GM12874 (cell line): ENCODE results near the gene CAMTA1.

Experiments
- TF ChIP-seq, protein P1 (sequence below): IDR thresholded peaks from 2 replicates; pipeline ENCODE4 v1.5.1; 2011; ENCODE audit warnings: low read depth, mild to moderate bottlenecking, control low read depth, low read length, moderate library complexity; ENCODE audit not compliant: insufficient read depth

CAMTA1 gene

DNA sequence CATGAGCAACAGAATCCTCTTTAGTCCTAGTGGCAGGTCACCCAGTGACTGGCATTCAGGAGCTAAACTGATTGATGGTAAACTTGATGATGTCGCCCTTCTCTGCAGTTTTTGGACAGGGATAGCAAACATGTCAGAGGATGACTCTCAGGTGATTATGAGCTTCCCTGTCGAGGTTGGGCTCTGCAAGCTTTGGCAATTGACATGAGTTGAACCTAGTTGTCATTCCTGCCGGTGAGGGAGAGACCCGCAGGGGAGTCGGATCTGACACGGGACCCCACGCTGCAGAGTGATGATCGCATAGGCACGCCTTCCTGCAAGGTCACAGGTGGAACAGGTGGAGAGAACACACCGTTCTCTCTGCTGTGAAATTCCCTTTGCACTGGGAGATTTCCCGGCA lies 547.8 kb downstream of the CAMTA1 start:
- TF ChIP-seq, protein P1, sequence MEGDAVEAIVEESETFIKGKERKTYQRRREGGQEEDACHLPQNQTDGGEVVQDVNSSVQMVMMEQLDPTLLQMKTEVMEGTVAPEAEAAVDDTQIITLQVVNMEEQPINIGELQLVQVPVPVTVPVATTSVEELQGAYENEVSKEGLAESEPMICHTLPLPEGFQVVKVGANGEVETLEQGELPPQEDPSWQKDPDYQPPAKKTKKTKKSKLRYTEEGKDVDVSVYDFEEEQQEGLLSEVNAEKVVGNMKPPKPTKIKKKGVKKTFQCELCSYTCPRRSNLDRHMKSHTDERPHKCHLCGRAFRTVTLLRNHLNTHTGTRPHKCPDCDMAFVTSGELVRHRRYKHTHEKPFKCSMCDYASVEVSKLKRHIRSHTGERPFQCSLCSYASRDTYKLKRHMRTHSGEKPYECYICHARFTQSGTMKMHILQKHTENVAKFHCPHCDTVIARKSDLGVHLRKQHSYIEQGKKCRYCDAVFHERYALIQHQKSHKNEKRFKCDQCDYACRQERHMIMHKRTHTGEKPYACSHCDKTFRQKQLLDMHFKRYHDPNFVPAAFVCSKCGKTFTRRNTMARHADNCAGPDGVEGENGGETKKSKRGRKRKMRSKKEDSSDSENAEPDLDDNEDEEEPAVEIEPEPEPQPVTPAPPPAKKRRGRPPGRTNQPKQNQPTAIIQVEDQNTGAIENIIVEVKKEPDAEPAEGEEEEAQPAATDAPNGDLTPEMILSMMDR, result no peak

DNA sequence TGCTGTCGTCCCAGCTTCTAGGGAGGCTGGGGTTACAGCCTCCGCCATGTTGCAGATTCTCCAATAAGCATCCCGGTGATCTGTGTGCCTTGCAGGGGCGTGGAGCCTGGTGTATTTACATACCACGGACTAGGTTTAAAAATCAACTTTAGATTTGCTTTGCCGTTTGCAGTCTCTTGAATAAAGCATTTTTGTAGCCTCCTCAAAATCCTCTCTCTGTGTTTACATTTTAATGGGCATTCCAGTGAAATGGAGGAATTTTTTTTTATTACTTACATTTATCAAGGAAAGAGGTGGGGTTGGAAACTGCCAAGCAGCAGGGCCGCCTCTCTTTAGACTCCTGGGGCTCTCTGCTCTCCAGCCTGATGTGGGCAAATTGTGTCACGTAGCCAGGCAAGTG lies 548.4 kb downstream of the CAMTA1 start:
- TF ChIP-seq, protein P1, result no peak

DNA sequence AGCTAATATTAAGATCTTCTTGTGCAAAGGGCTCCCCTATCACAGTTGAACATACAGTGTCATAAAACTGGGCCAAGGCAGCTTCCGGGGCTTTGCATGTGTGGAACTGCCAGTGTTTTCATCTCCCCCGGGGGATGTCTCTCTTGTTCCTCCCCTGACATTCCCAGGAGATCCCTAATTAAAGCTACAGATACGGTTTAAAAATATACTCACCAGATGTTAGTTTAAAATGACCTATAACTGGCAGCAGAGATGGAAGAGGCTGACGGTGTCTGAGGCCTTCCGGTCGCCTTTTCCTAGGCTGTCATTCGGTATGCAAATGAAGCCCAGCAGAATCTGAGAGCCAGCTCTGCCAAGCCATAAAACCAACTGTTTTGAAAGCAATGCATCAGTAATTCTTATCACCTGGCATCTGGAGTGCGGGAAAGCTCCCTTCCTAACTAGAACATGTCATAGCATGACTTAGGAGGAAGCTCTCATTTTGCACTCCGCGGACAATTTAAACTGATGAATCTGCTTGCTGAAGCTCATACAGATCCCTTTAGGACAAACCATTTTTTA lies 549.3 kb downstream of the CAMTA1 start:
- TF ChIP-seq, protein P1, result no peak

DNA sequence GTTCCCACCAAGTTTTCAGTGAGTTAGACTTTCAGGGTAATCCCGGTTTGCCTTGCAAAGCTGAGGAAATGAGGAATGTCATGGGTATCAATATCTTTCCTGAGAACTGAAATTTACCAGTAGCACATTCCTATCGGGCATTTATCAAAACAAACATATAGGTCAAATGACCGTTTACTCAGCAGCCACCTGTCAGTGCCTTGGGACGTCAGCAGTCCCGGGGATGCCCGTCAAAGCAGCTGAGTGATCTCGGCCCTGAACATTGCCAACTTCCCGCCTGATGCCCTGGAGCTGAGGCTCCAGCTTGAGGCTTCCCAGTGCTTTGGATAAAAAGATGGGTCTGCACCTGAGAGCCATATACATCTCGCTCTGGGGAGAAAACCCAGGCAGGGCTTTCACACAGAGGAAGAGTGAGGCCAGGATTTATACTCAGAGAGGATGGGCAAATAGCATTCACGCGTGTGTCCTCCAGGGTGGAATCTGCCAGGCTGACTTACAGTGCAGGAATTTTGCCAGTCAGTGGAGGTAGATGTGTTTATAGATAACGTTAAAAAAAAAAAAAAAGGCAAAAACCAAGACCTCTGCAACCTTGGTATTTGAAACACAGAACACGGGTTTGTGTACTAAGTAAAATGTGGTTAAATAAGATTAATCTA lies 550.1 kb downstream of the CAMTA1 start:
- TF ChIP-seq, protein P1, result no peak

DNA sequence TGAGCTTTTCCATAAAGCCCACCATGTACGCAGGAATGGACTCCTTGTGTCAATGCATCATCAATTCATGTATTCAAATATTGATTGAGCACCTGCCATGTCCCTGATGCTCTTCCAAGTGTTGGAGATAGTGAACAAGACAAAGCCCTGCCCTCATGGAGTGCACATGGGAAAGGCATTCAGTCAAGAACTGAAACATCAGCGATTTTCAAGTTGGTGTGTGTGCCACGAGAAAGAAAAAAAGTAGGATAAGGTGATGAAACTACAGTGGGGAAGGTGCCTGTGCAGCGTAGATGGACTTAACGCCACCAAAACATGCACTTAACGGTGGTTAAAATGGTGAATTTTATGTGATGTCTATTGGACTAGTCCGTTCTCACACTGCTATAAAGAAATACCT lies 553.2 kb downstream of the CAMTA1 start:
- TF ChIP-seq, protein P1, result no peak

DNA sequence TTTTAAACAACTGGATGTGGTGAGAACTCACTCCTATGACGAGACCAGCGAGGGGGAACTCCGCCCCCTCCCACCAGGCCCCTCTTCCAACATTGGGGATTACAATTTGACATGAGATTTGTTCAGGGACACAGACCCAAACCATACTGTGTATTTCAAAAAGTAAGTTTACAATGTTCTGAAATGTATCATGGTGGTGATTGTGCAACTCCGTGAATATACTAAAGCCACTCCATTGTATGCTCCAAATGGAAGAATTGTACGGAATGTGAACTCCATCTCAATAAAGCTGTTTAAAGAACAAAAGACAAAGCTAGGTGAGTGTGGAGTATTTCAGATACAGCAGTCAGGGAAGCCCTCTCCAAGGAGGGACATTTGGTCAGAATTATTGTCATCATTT lies 553.8 kb downstream of the CAMTA1 start:
- TF ChIP-seq, protein P1, result no peak

DNA sequence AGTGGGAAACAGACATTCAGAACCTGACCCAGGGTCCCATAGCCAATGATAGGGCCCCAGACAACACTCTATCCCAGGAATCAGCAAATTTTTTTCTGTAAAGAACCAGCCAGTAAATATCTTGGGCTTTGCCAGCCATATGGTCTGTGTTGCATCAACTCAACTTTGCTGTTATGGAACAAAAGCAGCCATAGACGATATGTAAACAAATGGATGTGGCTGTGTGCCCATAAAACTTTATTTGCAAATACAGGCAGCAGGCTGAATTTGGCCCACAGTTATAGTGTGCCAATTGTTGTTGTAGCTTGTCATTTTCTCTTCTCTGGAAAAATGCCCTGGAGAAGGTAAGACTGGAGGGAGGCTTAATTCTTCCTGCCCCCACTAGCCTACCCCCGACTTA lies 554.7 kb downstream of the CAMTA1 start:
- TF ChIP-seq, protein P1, result no peak
